Large intestine (tissue), 3 donors: Measurements from ENCODE around the gene SHC3. TPM values are rescaled to one million over a fixed set of nuclear protein-coding genes. Genes with fewer than 3 reads are reported as not detected.

ENCODE experiments used
- DNase-seq, 2 donors: peaks; one replicate each; pipeline versions ENCODE4 v3.0.0 to v3.0.0-alpha.2; 2013
- H3K27ac ChIP-seq: one replicate; pipeline ENCODE4 v1.5.1; 2013; ENCODE audit warnings: low read length
- H3K27me3 ChIP-seq: 2 replicates; pipeline ENCODE4 v1.6.1; 2013; ENCODE audit warnings: low read length; ENCODE audit not compliant: control insufficient read depth, insufficient read depth
- H3K36me3 ChIP-seq: 2 replicates; pipeline ENCODE4 v1.6.1; 2013; ENCODE audit warnings: low read length; ENCODE audit not compliant: control insufficient read depth, insufficient read depth
- H3K4me1 ChIP-seq: one replicate; pipeline ENCODE4 v1.6.1; 2013; ENCODE audit warnings: low read length; ENCODE audit not compliant: control insufficient read depth, insufficient read depth
- H3K4me3 ChIP-seq: one replicate; pipeline ENCODE4 v1.5.1; 2013; ENCODE audit warnings: low read length
- H3K9me3 ChIP-seq: one replicate; pipeline ENCODE4 v1.6.1; 2013; ENCODE audit warnings: mild to moderate bottlenecking, low read depth, low read length, moderate library complexity; ENCODE audit not compliant: control insufficient read depth
- WGBS: methylation state at CpG from one replicate; pipeline ENCODE4 v1.1.5; 2013; ENCODE audit warnings: low lambda C conversion rate; ENCODE audit not compliant: insufficient coverage; 5-methylcytosine and 5-hydroxymethylcytosine counted together
- polyA plus RNA-seq: library from polyadenylated mRNA; unstranded; fragments of 120-200 nt; gene quantifications from one replicate; pipeline ENCODE4 v1.2.1, GENCODE V29; 2013

Gene SHC3
- polyA plus RNA-seq, 1 donor: 0.69 TPM

- 86% methylated on average over 1 of the region's 6 CpGs for WGBS
- no peaks in the 10 kb centered on the region for H3K27me3 ChIP-seq
- no peaks in the 10 kb centered on the region for H3K36me3 ChIP-seq
- H3K4me3 ChIP-seq: no peak overlapping the region
- DNase-seq: no peak
- H3K4me1 ChIP-seq: no peaks in the 10 kb centered on the region
- H3K27ac ChIP-seq: no peak overlapping the region
- no peaks in the 10 kb centered on the region for H3K9me3 ChIP-seq
Observed at GRCh38 chr9:89083626-89084025, 95.0 kb downstream of the SHC3 start.

- no peak for DNase-seq
- Histone ChIP-seq H3K9me3 (no peaks in the 10 kb centered on the region), H3K27me3 (no peaks in the 10 kb centered on the region), H3K36me3 (no peaks in the 10 kb centered on the region), H3K4me1 (peaks cover 5% of the 10 kb centered on the region), H3K4me3 (no peak overlapping the region), H3K27ac (no peak overlapping the region)
- 80% methylated on average over 1 of the region's 3 CpGs for WGBS
Observed at GRCh38 chr9:89080193-89080592, 98.4 kb downstream of the SHC3 start.

GRCh38 chr9:89079391-89079790 is 99.2 kb downstream of the SHC3 start:
- 64% methylated on average over 2 of the region's 2 CpGs for WGBS
- peaks cover 5% of the 10 kb centered on the region for H3K4me1 ChIP-seq
- no peaks in the 10 kb centered on the region for H3K36me3 ChIP-seq
- no peak overlapping the region for H3K4me3 ChIP-seq
- DNase-seq: no peak
- H3K27ac ChIP-seq: no peak overlapping the region
- no peaks in the 10 kb centered on the region for H3K27me3 ChIP-seq
- no peaks in the 10 kb centered on the region for H3K9me3 ChIP-seq

GRCh38 chr9:89078860-89079259 is 99.8 kb downstream of the SHC3 start:
- Histone ChIP-seq H3K27ac (no peak overlapping the region), H3K4me1 (peaks cover 5% of the 10 kb centered on the region)
- 74% methylated on average over 4 of the region's 6 CpGs for WGBS

GRCh38 chr9:89078421-89078820 is 100.2 kb downstream of the SHC3 start:
- Histone ChIP-seq H3K4me1 (peaks cover 5% of the 10 kb centered on the region), H3K27me3 (no peaks in the 10 kb centered on the region), H3K4me3 (no peak overlapping the region), H3K27ac (no peak overlapping the region), H3K9me3 (no peaks in the 10 kb centered on the region), H3K36me3 (no peaks in the 10 kb centered on the region)
- no peak for DNase-seq
- WGBS: no CpG with 5 or more reads among the region's 6 CpGs

More at GRCh38 chr9:89078860-89079259, 99.8 kb downstream of the SHC3 start:
- H3K36me3 ChIP-seq: no peaks in the 10 kb centered on the region
- DNase-seq: no peak
- H3K27me3 ChIP-seq: no peaks in the 10 kb centered on the region
- H3K4me3 ChIP-seq: no peak overlapping the region
- H3K9me3 ChIP-seq: no peaks in the 10 kb centered on the region

- DNase-seq: peak; percentile 56 to 84
- no peaks in the 10 kb centered on the region for H3K27me3 ChIP-seq
- H3K4me3 ChIP-seq: no peak overlapping the region
- H3K36me3 ChIP-seq: no peaks in the 10 kb centered on the region
- peaks cover 5% of the 10 kb centered on the region for H3K4me1 ChIP-seq
- WGBS: no CpG with 5 or more reads among the region's 7 CpGs
- H3K9me3 ChIP-seq: no peaks in the 10 kb centered on the region
- no peak overlapping the region for H3K27ac ChIP-seq
Observed at GRCh38 chr9:89077519-89077918, 101.1 kb downstream of the SHC3 start.

GRCh38 chr9:89073397-89073796 is 105.2 kb downstream of the SHC3 start:
- no peaks in the 10 kb centered on the region for H3K27me3 ChIP-seq
- no peaks in the 10 kb centered on the region for H3K9me3 ChIP-seq
- peaks cover 5% of the 10 kb centered on the region for H3K4me1 ChIP-seq
- H3K27ac ChIP-seq: no peak overlapping the region
- no peak overlapping the region for H3K4me3 ChIP-seq
- DNase-seq: no peak
- WGBS: no CpG with 5 or more reads among the region's 3 CpGs
- no peaks in the 10 kb centered on the region for H3K36me3 ChIP-seq

GRCh38 chr9:89071591-89071990 is 107.0 kb downstream of the SHC3 start:
- DNase-seq: no peak
- Histone ChIP-seq H3K27me3 (no peaks in the 10 kb centered on the region), H3K27ac (no peak overlapping the region), H3K4me3 (no peak overlapping the region), H3K4me1 (no peaks in the 10 kb centered on the region), H3K9me3 (no peaks in the 10 kb centered on the region), H3K36me3 (no peaks in the 10 kb centered on the region)
- no CpG with 5 or more reads among the region's 4 CpGs for WGBS

GRCh38 chr9:89066835-89067234 is 111.8 kb downstream of the SHC3 start:
- WGBS: no CpG with 5 or more reads among the region's 4 CpGs
- Histone ChIP-seq H3K4me1 (no peaks in the 10 kb centered on the region), H3K9me3 (no peaks in the 10 kb centered on the region), H3K27ac (no peak overlapping the region), H3K36me3 (no peaks in the 10 kb centered on the region), H3K27me3 (no peaks in the 10 kb centered on the region), H3K4me3 (no peak overlapping the region)
- DNase-seq: no peak

GRCh38 chr9:89065921-89066320 is 112.7 kb downstream of the SHC3 start:
- no peak overlapping the region for H3K4me3 ChIP-seq
- no peaks in the 10 kb centered on the region for H3K36me3 ChIP-seq
- H3K27ac ChIP-seq: no peak overlapping the region
- H3K9me3 ChIP-seq: no peaks in the 10 kb centered on the region
- DNase-seq: no peak
- no peaks in the 10 kb centered on the region for H3K4me1 ChIP-seq
- no peaks in the 10 kb centered on the region for H3K27me3 ChIP-seq
- WGBS: no CpG with 5 or more reads among the region's 6 CpGs

GRCh38 chr9:89060790-89061189 is 117.8 kb downstream of the SHC3 start:
- Histone ChIP-seq H3K9me3 (peaks cover 20% of the 10 kb centered on the region), H3K36me3 (no peaks in the 10 kb centered on the region), H3K4me3 (no peak overlapping the region), H3K27ac (no peak overlapping the region), H3K27me3 (no peaks in the 10 kb centered on the region), H3K4me1 (no peaks in the 10 kb centered on the region)
- no CpG with 5 or more reads among the region's 5 CpGs for WGBS
- no peak for DNase-seq
